GM19455 (cell line): ENCODE results near the gene ANKK1.

Experiments used
- ATAC-seq: cut with Tn5 transposase; IDR thresholded peaks from one replicate; pipeline ENCODE4 v1.9.1; 2021; ENCODE audit not compliant: unreplicated experiment

Gene ANKK1

DNA sequence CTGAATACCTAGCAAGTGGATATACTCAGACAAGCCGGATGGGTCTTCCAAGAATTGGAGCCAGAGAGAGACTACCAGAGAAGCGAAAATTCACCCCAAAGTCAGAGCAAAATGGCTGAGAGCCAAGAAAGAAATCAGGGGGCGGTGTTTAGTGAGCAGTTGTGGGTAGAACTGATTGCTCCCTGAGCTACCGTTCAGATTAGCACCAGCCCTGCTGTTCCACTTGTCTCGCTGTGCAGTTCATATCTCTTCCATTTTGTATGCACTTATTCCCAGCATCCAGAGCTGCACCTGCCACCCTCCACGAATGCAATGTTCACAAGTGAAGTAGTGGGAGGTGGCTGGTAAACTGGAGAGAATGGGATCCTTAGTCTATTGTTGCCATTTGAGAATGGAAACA, 62.2 kb downstream of the ANKK1 start:
- no peak for ATAC-seq
